Fibroblast of the conjunctiva (primary cell): Measurements from ENCODE around the gene NFIA.

ENCODE experiments used
- DNase-seq: peaks from one replicate; pipeline ENCODE4 v3.0.0-alpha.2; 2010; ENCODE audit warnings: low read depth

NFIA gene

DNA sequence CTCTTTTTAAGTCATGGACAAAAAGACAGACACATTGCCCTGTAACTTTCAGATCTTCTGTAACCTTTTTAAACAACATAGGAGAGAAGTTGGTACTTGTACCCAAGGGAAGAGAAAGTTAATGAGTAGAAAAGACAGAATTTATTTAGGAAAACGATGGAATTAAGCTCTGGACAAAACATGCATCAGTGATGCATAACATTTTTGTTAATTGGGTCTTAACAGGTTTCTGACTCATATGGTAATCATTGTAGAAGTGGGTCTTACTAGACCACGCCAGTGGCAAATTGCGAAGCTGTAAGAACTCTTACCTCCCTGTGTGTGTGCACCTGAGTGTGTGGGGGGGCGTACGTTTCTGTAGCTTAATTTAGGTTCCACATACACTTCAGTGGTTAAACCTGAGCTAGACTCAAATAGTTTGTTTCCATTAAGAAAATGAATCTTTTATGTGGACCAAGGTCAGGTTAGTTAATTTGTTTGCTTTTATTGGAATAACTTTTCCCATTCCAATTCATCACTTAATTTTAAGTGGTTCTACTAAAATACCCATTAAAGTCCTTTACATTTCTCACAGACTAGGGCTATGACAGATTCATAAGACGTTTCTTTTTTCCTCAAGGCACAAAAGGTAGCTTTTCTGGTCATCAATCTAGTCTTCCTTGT is 48.1 kb downstream of the NFIA start:
- no peak for DNase-seq

DNA sequence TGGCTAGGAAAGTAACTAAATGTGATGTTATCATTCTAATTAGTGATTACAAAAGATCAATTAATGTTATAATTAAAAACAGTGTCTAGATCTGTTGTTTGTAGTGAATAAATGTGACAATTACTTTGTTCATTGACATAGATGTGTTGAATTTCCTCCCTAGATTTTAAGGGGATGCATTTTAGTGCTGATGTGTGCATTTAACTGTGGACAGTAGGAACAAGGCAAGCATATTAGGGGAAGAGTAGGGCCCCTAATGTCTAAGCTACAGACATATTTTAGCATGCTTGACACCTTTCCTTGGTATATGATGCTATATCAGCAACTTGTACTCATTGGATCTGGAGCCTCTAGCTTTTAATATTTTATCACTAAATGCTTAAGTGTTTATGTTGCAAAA is 48.9 kb downstream of the NFIA start:
- DNase-seq = no peak

DNA sequence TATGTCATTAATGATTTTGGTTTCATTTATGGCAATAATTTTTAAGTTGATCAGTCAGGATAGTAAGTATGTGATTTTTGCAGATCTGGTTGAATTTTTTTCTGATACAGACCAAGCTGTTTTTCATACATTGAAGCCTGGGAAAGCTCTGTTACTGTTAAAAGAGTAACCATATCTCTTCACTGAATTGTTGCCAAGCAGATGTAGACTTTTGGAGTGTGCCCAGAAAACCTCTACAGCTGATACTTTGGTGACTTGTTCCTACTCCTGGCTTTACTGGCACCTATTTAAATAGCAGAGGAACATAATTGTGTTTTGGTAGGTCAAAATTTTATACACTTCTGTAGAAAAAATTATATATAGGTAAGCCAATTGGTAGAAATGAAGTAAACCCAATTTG is 49.4 kb downstream of the NFIA start:
- DNase-seq = peak; percentile 34

DNA sequence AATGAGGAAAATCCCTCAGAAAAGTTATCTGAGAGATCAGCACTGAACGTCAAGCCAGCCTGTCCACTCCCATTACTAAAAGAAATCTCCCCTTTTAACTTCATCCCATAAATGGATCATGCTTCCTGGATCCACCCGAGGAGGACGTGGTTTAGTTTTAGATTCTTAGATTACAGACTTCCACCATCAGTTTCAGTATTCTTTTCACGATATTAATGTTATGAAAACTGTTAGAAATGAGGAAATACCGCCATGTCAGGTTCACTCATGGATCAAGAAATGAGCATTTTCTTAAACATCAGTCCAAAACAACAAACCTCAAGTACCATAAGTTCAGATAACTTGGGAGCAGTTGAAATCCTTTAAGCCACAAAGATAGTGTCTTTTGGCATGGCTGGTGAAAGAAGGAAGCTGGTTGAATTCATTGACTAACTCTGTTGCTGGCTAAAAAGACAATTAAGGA is 49.8 kb downstream of the NFIA start:
- no peak for DNase-seq

DNA sequence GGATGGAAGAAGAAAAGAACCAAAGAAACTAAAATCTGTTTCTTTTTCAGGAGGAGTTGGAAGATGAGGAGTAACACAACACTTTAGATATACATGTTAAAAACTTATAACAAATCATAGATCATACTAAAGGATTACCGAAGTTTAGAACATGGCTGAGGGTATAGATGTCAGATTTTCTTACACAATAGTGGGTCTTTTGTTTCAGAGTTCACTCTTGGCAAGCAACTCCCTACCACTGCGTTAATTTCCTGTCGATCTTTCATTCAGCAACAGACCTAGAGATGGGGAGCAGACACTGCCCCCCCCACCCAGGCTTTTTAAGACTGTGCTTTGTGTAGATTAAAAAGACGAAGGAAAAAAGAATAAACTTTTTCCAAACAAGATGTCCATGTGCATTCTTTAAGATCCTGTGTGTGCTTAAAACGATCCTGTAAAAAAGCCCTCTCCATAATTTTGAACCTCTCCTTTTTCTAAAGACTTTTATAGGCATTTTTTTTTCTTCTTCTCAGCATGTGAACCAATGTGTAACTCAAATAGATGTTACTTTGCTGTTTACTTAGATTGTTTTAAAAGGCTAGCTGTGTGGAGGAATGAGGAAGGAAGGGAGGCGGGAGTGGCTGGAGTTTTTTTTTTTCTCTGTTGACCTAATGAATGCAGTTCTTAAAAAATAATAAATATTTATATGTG is 50.4 kb downstream of the NFIA start:
- no peak for DNase-seq

DNA sequence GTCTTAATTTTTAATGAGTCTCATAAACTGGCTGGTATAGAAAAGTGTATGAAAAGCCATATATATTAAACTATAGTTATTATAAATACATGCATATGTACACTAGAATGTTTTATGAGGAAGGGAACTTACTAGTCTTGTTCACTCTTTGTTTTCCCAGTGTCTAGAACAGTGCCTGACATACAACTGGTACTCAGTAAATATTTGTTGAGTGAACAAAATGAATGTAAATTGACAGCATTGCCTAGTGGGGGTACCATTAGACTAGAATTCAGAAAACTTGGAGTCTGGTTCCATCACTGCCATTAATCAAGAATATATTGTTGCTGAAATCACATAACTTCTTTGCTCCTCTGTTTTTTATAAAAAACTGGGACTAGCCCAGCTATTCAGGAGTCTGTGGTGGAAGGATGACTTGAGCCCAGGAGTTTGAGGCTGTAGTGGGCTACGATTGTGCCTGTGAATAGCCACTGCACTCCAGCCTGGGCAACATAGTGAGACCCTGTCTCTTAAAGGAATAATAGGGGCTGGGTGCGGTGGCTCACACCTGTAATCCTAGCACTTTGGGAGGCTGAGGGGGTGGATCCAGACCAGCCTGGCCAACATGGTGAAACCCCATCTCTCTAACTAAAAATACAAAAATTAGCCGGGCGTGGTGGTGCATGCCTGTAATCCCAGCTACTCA is 51.1 kb downstream of the NFIA start:
- no peak for DNase-seq

DNA sequence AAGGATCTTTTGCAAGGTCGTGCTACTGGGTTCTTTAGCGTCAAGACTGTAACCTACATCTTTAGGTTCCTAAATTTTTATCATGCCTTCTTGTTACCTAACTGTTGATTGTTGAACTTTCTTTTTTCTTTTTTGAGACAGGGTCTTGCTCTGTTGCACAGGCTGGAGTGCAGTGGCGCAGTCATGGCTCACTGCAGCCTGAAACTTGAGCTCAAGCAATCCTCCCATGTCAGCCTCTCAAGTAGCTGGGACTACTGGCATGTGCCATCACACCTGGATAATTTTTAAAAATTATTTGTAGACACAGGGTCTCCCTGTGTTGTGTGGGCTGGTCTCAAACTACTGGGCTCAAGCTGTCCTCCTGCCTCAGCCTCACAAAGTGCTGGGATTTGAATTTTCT is 52.9 kb downstream of the NFIA start:
- no peak for DNase-seq

DNA sequence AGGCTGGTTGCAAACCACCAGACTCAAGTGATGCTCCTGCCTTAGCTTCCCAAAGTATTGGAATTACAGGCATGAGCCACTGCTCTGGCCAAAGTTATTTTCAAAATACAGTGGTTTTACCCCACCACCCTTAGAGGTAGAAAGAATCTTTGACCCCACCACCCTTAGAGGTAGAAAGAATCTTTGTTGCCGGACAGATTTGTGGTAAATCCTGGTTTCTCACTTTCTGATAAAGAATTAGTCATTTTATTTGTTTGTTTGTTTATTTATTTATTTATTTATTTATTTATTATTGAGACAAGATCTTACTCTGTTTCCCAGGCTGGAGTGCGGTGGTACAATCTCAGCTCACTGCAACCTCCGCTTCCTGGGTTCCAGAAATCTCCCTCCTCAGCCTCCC is 55.9 kb downstream of the NFIA start:
- DNase-seq = no peak

DNA sequence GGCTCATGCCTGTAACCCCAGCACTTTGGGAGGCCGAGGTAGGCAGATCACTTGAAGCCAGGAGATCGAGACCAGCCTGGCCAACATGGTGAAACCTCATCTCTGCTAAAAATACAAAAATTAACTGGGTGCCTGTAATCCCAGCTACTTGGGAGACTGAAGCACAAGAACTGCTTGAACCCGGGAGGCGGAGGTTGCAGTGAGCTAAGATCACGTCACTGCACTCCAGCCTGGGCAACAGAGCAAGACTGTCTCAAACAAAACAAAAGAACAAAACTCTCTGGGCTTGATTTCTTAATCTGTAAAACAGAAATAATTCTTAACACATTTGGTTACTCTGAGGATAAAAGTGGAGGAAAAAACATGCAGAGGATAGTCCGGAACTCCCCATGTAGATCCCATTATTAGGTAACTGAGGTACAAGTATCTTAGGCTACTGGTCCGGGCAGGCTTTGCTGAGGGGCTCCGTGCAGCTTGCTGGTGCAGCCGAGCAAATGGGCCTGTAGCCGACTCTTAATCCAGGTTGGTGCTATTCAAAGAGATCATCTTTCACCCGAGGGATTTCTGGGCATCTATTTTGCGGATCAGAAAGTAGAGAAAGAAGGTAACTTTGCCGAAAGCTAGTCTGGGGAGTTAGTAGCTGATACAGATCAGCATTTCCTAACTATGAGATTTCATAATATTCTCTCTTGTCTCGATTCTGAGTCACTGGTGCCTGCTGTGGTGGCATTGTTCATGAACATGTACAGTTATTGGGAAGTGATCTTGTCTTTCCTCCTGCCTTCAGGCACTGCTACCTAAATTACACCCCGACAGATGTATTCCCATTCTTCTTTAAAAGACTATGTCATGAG is 56.8 kb downstream of the NFIA start:
- DNase-seq = peak; percentile 30

DNA sequence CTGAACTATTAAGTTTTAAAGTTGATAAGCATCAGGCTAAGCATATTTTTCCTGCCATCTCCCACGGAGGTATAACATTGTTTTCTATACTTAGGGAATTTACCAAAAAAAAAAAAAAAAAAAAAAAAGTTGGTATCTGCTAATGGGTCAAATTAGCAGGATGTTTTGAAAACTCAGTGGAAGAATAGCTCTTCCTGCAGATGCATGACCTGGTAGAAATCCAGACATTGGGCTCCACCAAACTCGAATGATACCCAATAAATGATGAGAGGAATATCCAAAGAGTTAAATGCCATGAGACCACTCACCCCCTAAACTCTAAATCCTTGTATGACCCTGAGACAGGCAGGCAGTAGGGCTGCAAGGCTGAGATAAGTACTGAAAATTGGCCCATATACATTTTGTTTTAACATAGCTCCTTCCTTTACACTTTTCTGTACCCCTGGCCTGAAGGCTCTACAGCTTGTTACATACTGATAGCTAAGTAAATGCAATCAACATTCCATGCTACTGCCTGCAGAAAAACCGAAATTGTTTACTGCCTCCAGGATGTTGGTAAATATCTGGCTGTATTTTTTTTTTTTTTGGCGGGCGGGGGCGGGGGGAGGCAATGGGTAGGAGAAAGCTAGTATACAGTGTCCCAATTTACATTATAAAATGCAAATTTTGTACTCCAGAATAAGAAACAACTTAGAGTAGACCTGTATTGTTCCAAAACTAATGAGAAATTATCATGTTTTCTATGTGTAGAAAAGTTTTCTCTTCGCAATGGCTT is 57.6 kb downstream of the NFIA start:
- DNase-seq = no peak

DNA sequence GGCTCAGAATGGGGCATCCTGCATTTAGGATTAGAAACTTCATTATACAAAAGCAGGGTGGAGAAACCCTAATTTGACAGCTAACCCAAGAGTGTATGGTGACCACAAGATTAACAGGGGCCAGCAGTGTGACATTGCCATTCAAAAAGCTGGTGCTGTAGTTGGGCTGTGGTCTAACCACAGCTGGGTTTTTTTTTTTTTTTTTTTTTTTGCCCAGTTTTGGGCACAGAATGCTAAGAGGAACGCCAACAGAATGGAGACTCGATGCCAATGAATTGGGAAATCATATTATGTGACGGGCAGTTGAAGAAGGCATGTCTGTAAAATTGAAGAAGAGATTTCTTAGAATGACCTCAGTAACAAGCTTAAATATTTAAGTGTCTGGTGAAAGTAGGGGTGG is 58.4 kb downstream of the NFIA start:
- DNase-seq = no peak

DNA sequence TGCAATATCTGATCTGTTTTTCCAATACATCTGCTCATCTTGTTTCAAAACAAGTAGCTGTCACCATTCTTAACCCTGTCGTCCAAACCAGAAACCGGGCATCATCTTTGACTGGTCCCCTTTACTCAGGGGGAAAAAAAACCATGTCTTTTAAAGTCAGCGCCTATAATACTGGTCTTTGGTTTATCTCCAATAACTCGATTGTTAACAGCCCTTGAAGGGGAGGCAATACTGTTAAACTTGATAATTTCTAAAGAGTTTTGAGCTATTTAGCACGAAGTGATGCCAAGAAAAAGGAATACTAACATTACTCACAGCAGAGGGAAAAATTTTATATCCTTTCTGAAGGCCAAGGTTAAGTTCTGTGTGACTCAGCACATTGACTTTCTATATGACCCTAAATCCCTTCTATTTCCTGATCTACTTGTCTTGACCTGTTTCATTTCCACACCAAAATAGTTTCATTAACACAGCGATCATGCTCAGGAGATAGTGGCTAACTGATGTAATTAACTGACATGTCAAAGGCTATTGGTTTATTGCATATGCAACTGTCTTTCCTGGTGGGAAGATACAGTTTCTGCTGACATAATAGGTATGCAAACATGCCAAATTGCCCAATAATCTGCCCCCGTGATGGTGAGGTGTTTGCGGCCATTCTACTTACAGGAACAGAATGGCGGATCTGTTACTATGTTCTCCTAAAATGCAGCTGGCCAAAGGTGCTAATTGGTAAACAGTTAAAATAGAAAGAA is 59.1 kb downstream of the NFIA start:
- peak; percentile 69 for DNase-seq

DNA sequence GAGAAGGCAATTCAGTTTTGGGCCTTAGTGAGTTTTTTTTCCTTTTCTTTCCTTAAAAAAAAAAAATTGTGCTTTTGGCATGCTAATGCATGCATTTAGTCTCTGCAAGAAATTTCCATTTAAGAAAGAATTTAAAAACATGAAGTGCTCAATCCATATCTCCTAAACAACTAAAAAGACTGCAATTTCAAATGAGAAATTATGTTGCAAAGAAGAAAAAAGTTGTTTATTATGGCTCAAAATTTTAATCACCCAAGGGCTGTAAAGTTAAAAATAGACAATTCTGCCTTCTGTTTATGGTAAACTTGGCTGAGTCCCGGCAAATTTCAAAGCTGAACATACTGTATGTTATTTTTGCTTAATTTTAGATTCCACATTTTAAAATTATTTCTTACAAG is 59.7 kb downstream of the NFIA start:
- no peak for DNase-seq

DNA sequence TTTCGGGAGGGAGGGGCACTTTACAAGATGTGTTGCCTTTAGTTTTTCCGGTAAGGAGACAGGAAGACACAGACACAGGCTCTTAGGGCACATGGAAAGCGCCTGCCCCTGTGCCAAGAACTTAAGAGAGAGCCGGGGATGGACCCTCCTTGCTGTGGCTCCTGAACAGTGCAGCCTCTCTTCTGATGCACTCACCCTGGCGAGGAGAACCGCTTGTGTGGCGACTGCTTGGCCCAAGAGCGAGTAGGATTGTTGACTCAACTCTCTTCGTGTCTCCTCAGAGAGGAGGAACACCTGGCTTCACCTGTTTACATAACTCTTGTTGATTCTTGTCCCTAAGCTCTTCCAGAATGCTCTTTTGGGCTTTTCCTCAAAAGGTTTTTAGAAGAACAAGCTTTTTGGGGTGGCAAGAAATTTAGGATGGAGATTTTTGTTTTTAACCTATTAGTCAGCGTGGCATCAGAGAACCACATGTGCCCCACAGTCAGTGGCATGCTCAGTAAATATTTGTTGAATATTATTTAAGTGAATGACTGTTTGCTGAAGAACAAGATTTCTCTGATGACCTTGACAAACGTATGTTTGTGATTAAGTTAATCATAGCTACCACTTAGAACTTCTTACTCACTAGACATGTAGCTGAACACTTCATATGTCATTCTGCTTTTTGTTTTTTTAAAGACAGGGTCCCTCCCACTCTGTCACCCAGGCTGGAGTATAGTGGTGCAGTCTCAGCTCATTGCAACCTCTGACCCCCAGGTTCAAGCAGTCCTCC is 60.6 kb downstream of the NFIA start:
- DNase-seq = no peak

DNA sequence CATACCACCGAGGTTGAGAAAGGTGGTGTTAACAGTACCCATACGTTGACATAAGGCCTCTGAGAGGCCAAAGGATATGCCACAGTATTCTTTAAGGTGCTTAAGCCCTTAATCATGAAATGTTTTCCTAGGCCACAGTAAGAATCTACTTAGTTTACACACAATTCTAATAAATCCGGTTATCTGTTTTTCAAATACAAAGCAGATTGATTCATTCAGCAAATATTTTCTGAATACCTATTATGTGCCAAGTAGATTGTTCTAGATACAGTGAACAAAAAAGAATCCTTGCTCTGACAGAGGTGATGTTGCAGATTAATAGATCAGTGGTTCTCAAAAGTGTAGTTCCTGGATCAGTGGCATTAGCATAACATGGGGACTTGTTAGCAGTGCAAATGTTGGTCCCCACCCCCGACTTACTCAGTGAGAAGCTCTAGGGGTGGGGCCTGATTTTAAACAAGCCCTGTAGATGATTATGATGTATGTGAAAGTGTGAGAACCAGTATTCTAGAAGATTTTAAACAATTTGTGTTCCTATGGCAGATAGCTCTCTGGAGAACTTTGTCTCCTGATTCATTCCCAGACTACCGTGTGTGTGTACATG is 61.6 kb downstream of the NFIA start:
- DNase-seq = no peak

DNA sequence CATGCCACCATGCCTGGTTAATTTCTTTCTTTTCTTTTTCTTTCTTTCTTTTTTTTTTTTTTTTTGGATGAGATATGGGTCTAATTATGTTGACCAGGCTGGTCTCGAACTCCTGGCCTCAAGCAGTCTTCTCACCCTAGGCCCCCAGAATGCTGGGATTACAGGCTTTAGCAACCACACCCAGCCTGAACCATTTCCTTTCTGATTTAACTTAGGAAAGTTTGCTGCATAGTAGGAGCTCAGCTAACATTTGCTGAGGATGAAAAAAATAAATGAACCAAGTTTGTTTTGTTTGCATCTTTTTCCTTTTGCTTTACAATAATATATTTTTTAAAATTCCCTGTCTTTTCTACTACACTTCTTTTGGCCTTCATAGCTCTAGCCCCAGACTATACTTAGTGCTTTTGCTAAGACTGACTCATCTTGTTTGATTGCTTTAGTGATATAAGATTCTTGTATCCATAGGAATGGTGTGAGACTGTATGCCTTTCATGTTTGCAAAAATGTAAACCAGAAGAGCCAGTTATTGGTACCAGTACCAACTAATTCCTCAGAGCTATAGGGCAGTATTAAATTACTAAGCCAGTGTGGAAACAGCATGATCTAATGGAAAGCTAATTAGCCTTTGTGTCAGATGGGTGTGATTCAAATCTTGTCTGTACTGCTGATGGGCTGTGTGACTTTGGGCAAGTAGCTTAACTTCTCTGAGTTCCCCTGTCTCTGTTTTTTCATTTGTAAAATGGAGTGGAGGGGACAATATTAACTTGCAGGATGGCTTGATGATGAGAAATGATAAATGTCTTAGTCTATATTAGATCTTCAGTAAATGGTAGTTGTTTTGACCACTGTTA is 66.9 kb downstream of the NFIA start:
- DNase-seq = no peak

DNA sequence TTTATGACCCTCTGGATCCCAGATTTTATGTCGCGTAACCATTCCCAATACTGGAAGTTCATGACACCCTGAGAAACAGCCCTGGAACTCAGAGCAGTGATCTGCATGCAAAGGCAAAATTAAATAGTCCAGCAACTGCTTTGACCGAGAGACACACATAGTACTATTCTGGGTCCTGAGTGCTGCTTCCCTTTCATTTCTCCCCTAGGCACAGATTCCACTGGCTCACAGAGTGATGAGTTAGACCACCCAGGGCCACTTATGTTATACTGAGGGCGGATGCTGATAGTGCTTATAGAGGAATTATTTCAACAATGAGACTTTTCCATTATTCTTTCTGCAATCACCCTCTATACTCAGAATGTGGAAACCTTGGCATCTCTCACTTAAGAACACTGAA is 69.2 kb downstream of the NFIA start:
- no peak for DNase-seq

DNA sequence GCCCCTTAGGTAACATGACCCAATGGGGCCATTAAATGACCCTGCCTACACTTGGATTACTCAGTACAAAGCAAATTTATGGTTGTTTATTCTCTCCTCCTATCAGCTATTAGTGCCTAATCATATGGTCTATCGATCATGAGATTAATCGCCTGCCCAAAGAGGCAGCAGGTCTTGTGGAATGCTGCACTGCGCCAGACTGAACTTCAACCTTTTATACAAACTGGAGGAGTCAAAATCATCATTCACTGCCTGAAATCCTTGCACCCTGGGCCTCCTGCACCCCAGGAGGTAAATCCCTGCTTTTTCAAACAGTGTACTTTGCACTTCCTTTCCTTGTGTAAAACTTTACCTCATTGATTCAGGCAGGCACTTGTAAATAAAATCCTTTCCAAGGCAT is 69.7 kb downstream of the NFIA start:
- no peak for DNase-seq
